Glutamatergic neuron (in vitro differentiated cells): ENCODE data around the gene NUB1. TPM values are rescaled to one million over a fixed set of nuclear protein-coding genes. Genes with fewer than 3 reads are reported as not detected.
"Not testable (repeated sequence)": the region's sequence is repeated elsewhere in the genome, so short reads cannot be mapped to it uniquely, and the experiment has no call there.

ENCODE experiments used
- DNase-seq: peaks from one replicate; pipeline ENCODE4 v3.0.0; 2022
- H3K27ac Mint-ChIP-seq: one replicate; pipeline ENCODE4 v1.8.0; 2020; ENCODE audit warnings: mild to moderate bottlenecking, mixed read lengths, inconsistent platforms; ENCODE audit not compliant: unreplicated experiment
- H3K27me3 Mint-ChIP-seq: one replicate; pipeline ENCODE4 v1.8.0; 2020; ENCODE audit warnings: mild to moderate bottlenecking, moderate library complexity, mixed read lengths, inconsistent platforms; ENCODE audit not compliant: unreplicated experiment
- H3K36me3 Mint-ChIP-seq: one replicate; pipeline ENCODE4 v1.8.0; 2020; ENCODE audit warnings: mild to moderate bottlenecking, mixed read lengths, inconsistent platforms; ENCODE audit not compliant: unreplicated experiment
- H3K4me1 Mint-ChIP-seq: one replicate; pipeline ENCODE4 v1.8.0; 2020; ENCODE audit warnings: mild to moderate bottlenecking, low read depth, mixed read lengths, inconsistent platforms; ENCODE audit not compliant: unreplicated experiment
- H3K4me3 Mint-ChIP-seq: one replicate; pipeline ENCODE4 v1.8.0; 2020; ENCODE audit warnings: mild to moderate bottlenecking, mixed read lengths, inconsistent platforms; ENCODE audit not compliant: unreplicated experiment
- H3K9me3 Mint-ChIP-seq: one replicate; pipeline ENCODE4 v1.8.0; 2020; ENCODE audit warnings: mild to moderate bottlenecking, moderate library complexity, mixed read lengths, inconsistent platforms; ENCODE audit not compliant: unreplicated experiment
- total RNA-seq: library from RNA; stranded (reverse); fragmentation: NEBNext Ultra II Directional; extraction: Animal tissue kit (Norgen Biotek cat#: 25700); gene quantifications from one replicate; pipeline ENCODE4 v1.2.1, GENCODE V29; 2021; ENCODE audit not compliant: unreplicated experiment
- TF ChIP-seq, protein P1 (sequence below): fragments of 200-600 bp; sonication (generic); IDR thresholded peaks from one replicate; pipeline ENCODE4 v1.5.0; 2021; ENCODE audit not compliant: partially characterized antibody, unreplicated experiment

The NUB1 gene
- total RNA-seq, 1 donor from 2014 or later = 41.6 TPM

GRCh38 chr7:151299530-151299929 lies 42.1 kb upstream of the NUB1 start:
- peaks cover 2% of the 10 kb centered on the region for H3K9me3 Mint-ChIP-seq
- peaks cover 6% of the 10 kb centered on the region for H3K27me3 Mint-ChIP-seq
- peaks cover 11% of the 10 kb centered on the region for H3K36me3 Mint-ChIP-seq
- H3K27ac Mint-ChIP-seq = no peak overlapping the region
- H3K4me1 Mint-ChIP-seq = no peaks in the 10 kb centered on the region
- TF ChIP-seq, protein P1, sequence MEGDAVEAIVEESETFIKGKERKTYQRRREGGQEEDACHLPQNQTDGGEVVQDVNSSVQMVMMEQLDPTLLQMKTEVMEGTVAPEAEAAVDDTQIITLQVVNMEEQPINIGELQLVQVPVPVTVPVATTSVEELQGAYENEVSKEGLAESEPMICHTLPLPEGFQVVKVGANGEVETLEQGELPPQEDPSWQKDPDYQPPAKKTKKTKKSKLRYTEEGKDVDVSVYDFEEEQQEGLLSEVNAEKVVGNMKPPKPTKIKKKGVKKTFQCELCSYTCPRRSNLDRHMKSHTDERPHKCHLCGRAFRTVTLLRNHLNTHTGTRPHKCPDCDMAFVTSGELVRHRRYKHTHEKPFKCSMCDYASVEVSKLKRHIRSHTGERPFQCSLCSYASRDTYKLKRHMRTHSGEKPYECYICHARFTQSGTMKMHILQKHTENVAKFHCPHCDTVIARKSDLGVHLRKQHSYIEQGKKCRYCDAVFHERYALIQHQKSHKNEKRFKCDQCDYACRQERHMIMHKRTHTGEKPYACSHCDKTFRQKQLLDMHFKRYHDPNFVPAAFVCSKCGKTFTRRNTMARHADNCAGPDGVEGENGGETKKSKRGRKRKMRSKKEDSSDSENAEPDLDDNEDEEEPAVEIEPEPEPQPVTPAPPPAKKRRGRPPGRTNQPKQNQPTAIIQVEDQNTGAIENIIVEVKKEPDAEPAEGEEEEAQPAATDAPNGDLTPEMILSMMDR = no peak
- no peak overlapping the region for H3K4me3 Mint-ChIP-seq
- no peak for DNase-seq

GRCh38 chr7:151299940-151300645 lies 41.5 kb upstream of the NUB1 start:
- peaks cover 6% of the 10 kb centered on the region for H3K27me3 Mint-ChIP-seq
- TF ChIP-seq, protein P1 = no peak
- H3K9me3 Mint-ChIP-seq = peaks cover 2% of the 10 kb centered on the region
- H3K4me1 Mint-ChIP-seq = no peaks in the 10 kb centered on the region
- peaks cover 11% of the 10 kb centered on the region for H3K36me3 Mint-ChIP-seq
- no peak for DNase-seq
- H3K4me3 Mint-ChIP-seq = no peak overlapping the region
- H3K27ac Mint-ChIP-seq = no peak overlapping the region

DNA sequence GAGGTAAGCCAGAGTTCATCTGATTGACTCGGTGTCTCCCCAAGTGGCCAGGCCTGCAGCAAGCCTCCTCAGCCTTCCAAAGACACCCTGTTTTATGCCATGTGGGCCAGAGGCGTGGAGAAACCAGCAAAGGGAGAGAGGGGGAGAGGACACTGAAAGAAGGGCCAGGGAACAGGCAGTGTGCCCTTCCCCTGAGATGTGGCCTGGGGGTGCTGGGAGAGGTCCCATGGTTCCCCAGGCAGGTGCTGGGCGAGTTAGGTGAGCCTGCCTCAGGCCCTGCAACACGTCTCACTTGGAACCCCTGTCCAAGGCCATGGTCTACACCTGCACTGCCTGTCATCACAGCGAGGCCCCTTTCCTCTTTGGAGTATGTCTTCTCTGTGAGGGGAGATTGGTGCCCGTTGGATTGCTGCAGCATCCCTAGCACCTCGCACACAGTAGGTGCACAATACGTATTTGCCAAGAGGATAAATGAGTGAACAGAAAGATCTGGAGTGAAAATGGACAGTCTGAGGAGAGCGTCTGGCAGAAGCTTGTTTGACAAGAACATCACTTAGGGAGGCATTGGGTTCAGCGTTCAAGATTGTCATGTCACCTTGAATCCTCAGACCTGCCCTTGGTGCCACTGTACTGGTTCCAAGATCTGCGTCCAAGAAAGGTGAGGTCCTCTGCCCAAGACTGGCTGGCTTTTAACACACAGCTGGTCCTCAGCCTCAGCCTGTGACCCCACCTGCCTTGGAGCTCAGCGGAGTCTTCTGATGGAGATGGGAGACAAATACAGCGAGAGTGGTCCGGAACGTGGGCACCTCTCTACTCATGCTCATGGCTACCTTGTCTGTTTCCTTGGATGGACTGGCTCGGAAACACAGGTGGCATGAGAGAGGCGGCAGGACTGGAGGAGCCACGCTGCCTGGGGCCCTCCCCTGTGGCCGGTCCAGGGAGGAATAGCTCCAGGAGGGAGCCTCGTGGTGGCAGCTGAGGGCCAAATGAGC lies 39.8 kb upstream of the NUB1 start:
- DNase-seq = no peak
- Mint-ChIP-seq H3K9me3 (peaks cover 5% of the 10 kb centered on the region), H3K27ac (no peak overlapping the region)

DNA sequence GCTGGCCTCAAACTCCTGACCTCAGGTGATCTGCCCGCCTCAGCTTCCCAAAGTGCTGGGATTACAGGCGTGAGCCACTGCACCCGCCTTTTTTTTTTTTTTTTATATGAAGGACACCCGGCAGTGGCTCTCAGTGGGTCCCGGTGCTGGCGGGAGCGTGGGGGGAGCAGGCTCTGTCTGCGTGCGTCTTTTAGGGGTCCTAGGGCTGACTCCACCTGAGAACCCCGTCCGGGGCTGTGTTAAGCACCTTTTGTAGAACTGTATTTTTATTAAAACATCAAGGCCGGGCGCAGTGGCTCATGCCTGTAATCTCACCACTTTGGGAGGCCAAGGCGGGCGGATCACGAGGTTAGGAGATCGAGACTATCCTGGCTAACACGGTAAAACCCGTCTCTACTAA lies 37.4 kb upstream of the NUB1 start:
- Mint-ChIP-seq H3K4me1 (peaks cover 15% of the 10 kb centered on the region), H3K9me3 (peaks cover 17% of the 10 kb centered on the region)
- DNase-seq, H3K27me3 Mint-ChIP-seq, H3K4me3 Mint-ChIP-seq, H3K27ac Mint-ChIP-seq, H3K36me3 Mint-ChIP-seq: not testable (repeated sequence)

More for the DNA sequence above, 39.8 kb upstream of the NUB1 start:
- H3K27me3 Mint-ChIP-seq = peaks cover 4% of the 10 kb centered on the region
- peaks cover 4% of the 10 kb centered on the region for H3K36me3 Mint-ChIP-seq
- H3K4me1 Mint-ChIP-seq = peaks cover under 1% of the 10 kb centered on the region
- no peak overlapping the region for H3K4me3 Mint-ChIP-seq
- TF ChIP-seq, protein P1 = no peak

GRCh38 chr7:151304856-151305255 lies 36.8 kb upstream of the NUB1 start:
- Mint-ChIP-seq H3K4me1 (peaks cover 18% of the 10 kb centered on the region), H3K4me3 (peak overlapping the region; percentile 47), H3K27me3 (peaks cover 9% of the 10 kb centered on the region), H3K9me3 (peaks cover 19% of the 10 kb centered on the region), H3K36me3 (no peaks in the 10 kb centered on the region), H3K27ac (no peak overlapping the region)
- TF ChIP-seq, protein P1 = no peak
- DNase-seq = no peak
